OCI-LY1 (cell line): ENCODE results near the gene SUSD6.

Experiments used
- H2AFZ ChIP-seq: fragments of 200-600 bp; sonication (generic), shearing (Covaris generic); 2 replicates; pipeline ENCODE4 v1.6.0; 2014; ENCODE audit warnings: antibody characterized with exemption, mild to moderate bottlenecking, low read length
- H3F3A ChIP-seq: fragments of 200-600 bp; sonication (generic), shearing (Covaris generic); 2 replicates; pipeline ENCODE4 v1.6.0; 2014; ENCODE audit warnings: mild to moderate bottlenecking, antibody characterized with exemption, low read length, moderate library complexity; ENCODE audit not compliant: insufficient read depth
- H3K27ac ChIP-seq: fragments of 200-600 bp; sonication (generic); 2 replicates; pipeline ENCODE4 v1.5.1; 2014; ENCODE audit warnings: low read length, mixed run types, mild to moderate bottlenecking, low read depth; ENCODE audit not compliant: poor library complexity, severe bottlenecking
- H3K27me3 ChIP-seq: fragments of 200-600 bp; sonication (generic); 2 replicates; pipeline ENCODE4 v1.6.0; 2014; ENCODE audit warnings: antibody characterized with exemption, mild to moderate bottlenecking, low read length, moderate library complexity; ENCODE audit not compliant: insufficient read depth
- H3K36me3 ChIP-seq: fragments of 200-600 bp; sonication (generic); 2 replicates; pipeline ENCODE4 v1.6.1; 2014; ENCODE audit warnings: mild to moderate bottlenecking, antibody characterized with exemption, low read length, moderate library complexity, mixed read lengths; ENCODE audit not compliant: insufficient read depth
- H3K4me1 ChIP-seq: fragments of 200-600 bp; sonication (generic); 2 replicates; pipeline ENCODE4 v1.5.1; 2014; ENCODE audit warnings: mild to moderate bottlenecking, low read length, moderate library complexity; ENCODE audit not compliant: insufficient read depth, severe bottlenecking
- H3K4me2 ChIP-seq: fragments of 200-600 bp; sonication (generic), shearing (Covaris generic); 2 replicates; pipeline ENCODE4 v1.6.1; 2014; ENCODE audit warnings: low read length
- H3K4me3 ChIP-seq: fragments of 200-600 bp; sonication (generic); 2 replicates; pipeline ENCODE4 v1.5.1; 2014; ENCODE audit warnings: low read length, low read depth, mild to moderate bottlenecking, mixed read lengths; ENCODE audit not compliant: poor library complexity, severe bottlenecking
- H3K79me2 ChIP-seq: fragments of 200-600 bp; shearing (Covaris generic); 2 replicates; pipeline ENCODE4 v1.6.1; 2016; ENCODE audit warnings: mixed run types, low read length, mixed read lengths; ENCODE audit not compliant: insufficient read depth
- H3K9ac ChIP-seq: fragments of 200-600 bp; sonication (generic), shearing (Covaris generic); 2 replicates; pipeline ENCODE4 v1.6.1; 2014; ENCODE audit warnings: mild to moderate bottlenecking, low read length, mixed read lengths
- H3K9me2 ChIP-seq: fragments of 200-600 bp; sonication (generic), shearing (Covaris generic); 2 replicates; pipeline ENCODE4 v1.6.1; 2014; ENCODE audit warnings: low read depth, mild to moderate bottlenecking, low read length, mixed read lengths
- H3K9me3 ChIP-seq: fragments of 200-600 bp; shearing (Covaris generic); 2 replicates; pipeline ENCODE4 v1.6.1; 2014; ENCODE audit warnings: low read length, mixed read lengths
- H4K20me1 ChIP-seq: fragments of 200-600 bp; sonication (generic), shearing (Covaris generic); 2 replicates; pipeline ENCODE4 v1.6.0; 2016; ENCODE audit warnings: mild to moderate bottlenecking, low read length; ENCODE audit not compliant: insufficient read depth
- EZH2 ChIP-seq: fragments of 200-600 bp; sonication (generic), shearing (Covaris generic); IDR thresholded peaks from 2 replicates; pipeline ENCODE4 v1.8.0; 2017; ENCODE audit warnings: borderline replicate concordance, mixed run types, mild to moderate bottlenecking, antibody characterized with exemption, low read length, moderate library complexity, mixed read lengths
- TF ChIP-seq, protein P1 (sequence below): fragments of 200-600 bp; sonication (generic), shearing (Covaris generic); IDR thresholded peaks from 2 replicates; pipeline ENCODE4 v1.5.1; 2017; ENCODE audit warnings: mild to moderate bottlenecking, antibody characterized with exemption, low read length, moderate library complexity, mixed read lengths

SUSD6 gene

GRCh38 chr14:69708049-69708448 lies 96.7 kb downstream of the SUSD6 start:
- no peak overlapping the region for H3K4me2 ChIP-seq
- TF ChIP-seq, protein P1, sequence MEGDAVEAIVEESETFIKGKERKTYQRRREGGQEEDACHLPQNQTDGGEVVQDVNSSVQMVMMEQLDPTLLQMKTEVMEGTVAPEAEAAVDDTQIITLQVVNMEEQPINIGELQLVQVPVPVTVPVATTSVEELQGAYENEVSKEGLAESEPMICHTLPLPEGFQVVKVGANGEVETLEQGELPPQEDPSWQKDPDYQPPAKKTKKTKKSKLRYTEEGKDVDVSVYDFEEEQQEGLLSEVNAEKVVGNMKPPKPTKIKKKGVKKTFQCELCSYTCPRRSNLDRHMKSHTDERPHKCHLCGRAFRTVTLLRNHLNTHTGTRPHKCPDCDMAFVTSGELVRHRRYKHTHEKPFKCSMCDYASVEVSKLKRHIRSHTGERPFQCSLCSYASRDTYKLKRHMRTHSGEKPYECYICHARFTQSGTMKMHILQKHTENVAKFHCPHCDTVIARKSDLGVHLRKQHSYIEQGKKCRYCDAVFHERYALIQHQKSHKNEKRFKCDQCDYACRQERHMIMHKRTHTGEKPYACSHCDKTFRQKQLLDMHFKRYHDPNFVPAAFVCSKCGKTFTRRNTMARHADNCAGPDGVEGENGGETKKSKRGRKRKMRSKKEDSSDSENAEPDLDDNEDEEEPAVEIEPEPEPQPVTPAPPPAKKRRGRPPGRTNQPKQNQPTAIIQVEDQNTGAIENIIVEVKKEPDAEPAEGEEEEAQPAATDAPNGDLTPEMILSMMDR = no peak
- TF ChIP-seq EZH2 = no peak
- H3K4me1 ChIP-seq = peaks cover 16% of the 10 kb centered on the region
- no peaks in the 10 kb centered on the region for H3K79me2 ChIP-seq
- H3K9ac ChIP-seq = no peak overlapping the region
- H3F3A ChIP-seq = no peaks in the 10 kb centered on the region
- H2AFZ ChIP-seq = no peak overlapping the region
- no peaks in the 10 kb centered on the region for H3K9me3 ChIP-seq
- no peaks in the 10 kb centered on the region for H3K9me2 ChIP-seq
- H4K20me1 ChIP-seq = no peaks in the 10 kb centered on the region
- H3K27ac ChIP-seq = peak overlapping the region; percentile 38
- peaks cover 95% of the 10 kb centered on the region for H3K36me3 ChIP-seq
- H3K27me3 ChIP-seq = no peaks in the 10 kb centered on the region
- H3K4me3 ChIP-seq = no peak overlapping the region

DNA sequence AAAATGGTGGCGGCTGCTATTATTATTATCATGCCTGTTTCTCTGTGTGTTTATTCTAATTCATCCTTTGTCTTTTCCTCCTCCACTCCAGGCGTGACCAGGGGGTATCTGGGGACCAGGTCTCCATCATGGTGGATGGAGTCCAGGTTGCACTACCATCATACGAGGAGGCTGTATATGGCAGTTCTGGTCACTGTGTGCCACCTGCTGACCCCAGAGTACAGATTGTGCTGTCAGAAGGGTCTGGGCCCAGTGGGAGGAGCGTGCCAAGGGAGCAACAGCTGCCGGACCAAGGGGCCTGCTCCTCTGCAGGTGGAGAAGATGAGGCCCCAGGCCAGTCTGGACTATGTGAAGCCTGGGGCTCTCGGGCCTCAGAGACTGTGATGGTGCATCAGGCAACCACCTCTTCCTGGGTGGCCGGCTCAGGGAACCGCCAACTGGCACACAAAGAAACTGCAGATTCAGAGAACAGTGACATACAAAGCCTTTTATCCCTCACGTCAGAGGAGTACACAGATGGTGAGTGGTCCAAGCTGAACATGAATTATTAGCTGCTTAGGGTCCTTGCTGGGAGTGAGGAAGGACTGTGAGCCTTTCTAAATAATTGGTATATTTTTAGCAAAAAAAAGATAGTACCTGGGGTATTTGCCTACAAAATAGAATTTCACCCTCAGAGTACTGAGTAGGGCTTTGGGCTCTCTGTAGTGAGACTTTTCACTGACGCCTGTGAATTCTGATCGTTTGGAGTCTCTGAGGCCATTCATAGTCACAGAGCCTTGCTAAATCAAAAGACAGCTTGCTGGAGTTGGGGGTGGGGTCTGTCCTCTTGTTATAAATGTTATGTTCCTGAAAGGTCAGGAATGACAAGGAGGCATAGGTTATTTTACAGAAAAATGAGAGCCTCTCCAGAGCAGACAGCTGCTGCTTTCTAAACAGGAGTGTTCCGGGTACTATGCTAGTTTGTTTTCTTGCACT lies 97.5 kb downstream of the SUSD6 start:
- no peaks in the 10 kb centered on the region for H3F3A ChIP-seq
- no peak overlapping the region for H3K4me2 ChIP-seq
- no peaks in the 10 kb centered on the region for H3K9me2 ChIP-seq
- H3K9ac ChIP-seq = no peak overlapping the region
- no peaks in the 10 kb centered on the region for H3K9me3 ChIP-seq
- H3K4me1 ChIP-seq = peaks cover 12% of the 10 kb centered on the region
- TF ChIP-seq, protein P1 = peak; percentile 50; the same call in 1 of the 2 replicates
- no peak for TF ChIP-seq EZH2
- no peak overlapping the region for H3K27ac ChIP-seq
- no peaks in the 10 kb centered on the region for H4K20me1 ChIP-seq
- H3K4me3 ChIP-seq = no peak overlapping the region
- H3K36me3 ChIP-seq = peaks cover 95% of the 10 kb centered on the region
- no peaks in the 10 kb centered on the region for H3K79me2 ChIP-seq
- no peak overlapping the region for H2AFZ ChIP-seq
- no peaks in the 10 kb centered on the region for H3K27me3 ChIP-seq

GRCh38 chr14:69710378-69710777 lies 99.0 kb downstream of the SUSD6 start:
- Histone ChIP-seq H2AFZ (no peak overlapping the region), H3K27ac (no peak overlapping the region), H3K9me3 (no peaks in the 10 kb centered on the region), H3K4me3 (no peak overlapping the region), H3K9me2 (no peaks in the 10 kb centered on the region), H3K36me3 (peaks cover 90% of the 10 kb centered on the region), H3K27me3 (no peaks in the 10 kb centered on the region), H3K9ac (no peak overlapping the region), H3K79me2 (no peaks in the 10 kb centered on the region), H3K4me2 (no peak overlapping the region), H3K4me1 (peaks cover 12% of the 10 kb centered on the region), H4K20me1 (no peaks in the 10 kb centered on the region), H3F3A (no peaks in the 10 kb centered on the region)
- TF ChIP-seq EZH2 = no peak
- TF ChIP-seq, protein P1 = no peak
